ENCODE measurements around the gene ACSS1. TPM values are rescaled to one million over a fixed set of nuclear protein-coding genes. Genes with fewer than 3 reads are reported as not detected.

ACSS1 gene
- total and polyA plus RNA-seq, 2 experiments from 2014 or later, result 1.3 to 4.1 TPM

DNA sequence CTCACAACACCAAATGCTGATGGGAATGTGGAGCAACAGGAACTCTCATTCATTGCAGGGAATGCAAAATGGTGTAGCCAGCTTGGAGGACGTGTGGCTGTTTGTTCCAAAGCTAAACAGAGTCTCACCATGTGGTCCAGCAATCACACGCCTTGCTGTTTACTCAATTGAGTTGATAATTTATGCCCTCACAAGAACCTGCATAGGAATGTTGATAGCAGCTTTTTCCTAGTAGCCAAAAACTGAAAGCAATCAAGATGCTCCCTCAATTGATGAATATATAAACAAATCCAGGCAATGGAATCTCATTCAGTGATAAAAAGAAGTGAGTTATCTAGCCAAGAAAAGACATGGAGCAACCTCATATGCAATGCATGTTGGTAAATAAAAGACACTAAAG is 39.6 kb upstream of the ACSS1 start:
- H4K20me1 ChIP-seq (replicated peaks; ENCODE audit: insufficient read depth), result no peaks in the 10 kb centered on the region
- Mint-ChIP-seq H3K27ac (no peak overlapping the region), H3K9me3 (no peaks in the 10 kb centered on the region), H3K27me3 (ENCODE audit: insufficient read depth, low read depth, poor library complexity) (no peaks in the 10 kb centered on the region), H3K4me3 (no peak overlapping the region), H3K4me1 (peaks cover 3% of the 10 kb centered on the region), H3K36me3 (ENCODE audit: low read depth) (no peaks in the 10 kb centered on the region)
- H3K9me2 ChIP-seq (ENCODE audit: insufficient read depth), result no peaks in the 10 kb centered on the region
- no peak overlapping the region for H3K4me2 ChIP-seq
- no peak overlapping the region for H3K27ac ChIP-seq (ENCODE audit: low read depth)
- H3K4me3 ChIP-seq, result no peak overlapping the region
- TF ChIP-seq CREB1 (CRISPR knock-in tag; IDR thresholded peaks at IDR 0.05; ENCODE audit: low read depth) (no peak), STAT1 (IDR thresholded peaks at IDR 0.05; ENCODE audit: unreplicated experiment) (no peak), ZNF114 (CRISPR knock-in tag; IDR thresholded peaks at IDR 0.05) (no peak)
- no peaks in the 10 kb centered on the region; the same call in 1 of the 2 replicates for H3K4me1 ChIP-seq (ENCODE audit: insufficient read depth)
- no peaks in the 10 kb centered on the region for H3K27me3 ChIP-seq (ENCODE audit: insufficient read depth)
- DNase-seq (ENCODE audit: low spot score) (no peak), ATAC-seq (no peak)
- H3K79me2 ChIP-seq (replicated peaks; ENCODE audit: insufficient read depth), result no peaks in the 10 kb centered on the region
- no peaks in the 10 kb centered on the region for H3F3A ChIP-seq (replicated peaks; ENCODE audit: low read depth)
- H3K36me3 ChIP-seq (ENCODE audit: insufficient read depth), result no peaks in the 10 kb centered on the region
- no peak overlapping the region for H2AFZ ChIP-seq

DNA sequence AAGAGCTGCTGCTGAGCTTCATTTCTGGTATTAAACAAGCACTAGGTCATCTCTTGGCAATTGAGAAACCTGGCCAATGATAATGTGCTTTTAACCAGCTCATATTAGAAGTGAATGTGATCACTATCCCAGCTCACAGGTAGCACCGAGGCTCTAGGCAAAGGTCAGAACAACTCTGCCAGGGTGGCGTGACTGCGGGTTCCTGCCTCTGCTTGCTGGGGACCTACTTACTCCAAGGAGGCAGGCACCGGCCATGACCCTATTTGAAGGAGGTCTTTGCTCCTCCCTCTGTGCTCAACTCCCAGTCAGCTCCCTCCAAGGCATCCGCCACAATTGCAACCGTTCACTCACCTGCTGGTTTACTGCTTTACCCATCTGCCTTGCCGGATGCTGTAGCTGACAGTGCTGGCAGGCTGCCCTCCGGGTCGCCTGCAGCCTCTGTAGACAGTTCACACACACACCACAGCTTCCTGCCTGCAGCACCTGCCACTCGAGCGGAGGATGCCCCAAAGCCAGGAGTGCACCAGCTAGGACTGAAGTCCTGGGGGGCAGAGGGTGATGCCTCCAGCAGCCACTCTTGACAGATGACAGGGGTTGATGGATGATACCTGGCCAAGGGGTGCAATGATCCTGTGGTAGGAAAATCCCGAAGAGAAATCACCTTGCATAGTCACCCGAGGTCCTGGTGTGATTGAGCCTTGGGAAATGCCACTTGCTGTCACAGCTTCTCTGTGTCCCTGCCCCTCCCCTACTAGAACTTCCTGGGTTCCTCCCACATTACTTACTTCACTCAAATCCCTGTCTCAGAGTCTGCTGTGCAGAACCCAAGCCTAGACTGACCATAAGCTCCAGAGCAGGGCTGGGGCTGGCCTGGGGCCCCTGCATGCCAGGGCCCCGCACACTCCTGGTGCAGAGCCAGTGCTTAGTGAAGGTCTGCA is 32.8 kb upstream of the ACSS1 start:
- H3K27ac Mint-ChIP-seq, result no peak overlapping the region
- no peaks in the 10 kb centered on the region for H3K9me2 ChIP-seq (ENCODE audit: insufficient read depth)
- TF ChIP-seq CREB1 (CRISPR knock-in tag; IDR thresholded peaks at IDR 0.05; ENCODE audit: low read depth) (no peak), ZNF331 (CRISPR knock-in tag; IDR thresholded peaks at IDR 0.05; ENCODE audit: low read depth) (no peak), STAT1 (IDR thresholded peaks at IDR 0.05; ENCODE audit: unreplicated experiment) (no peak), ZNF114 (CRISPR knock-in tag; IDR thresholded peaks at IDR 0.05) (no peak), EZH2phosphoT487 (IDR thresholded peaks at IDR 0.05; ENCODE audit: unreplicated experiment) (no peak), JUNB (IDR thresholded peaks at IDR 0.05; ENCODE audit: unreplicated experiment) (no peak)
- TF ChIP-seq, protein P1, sequence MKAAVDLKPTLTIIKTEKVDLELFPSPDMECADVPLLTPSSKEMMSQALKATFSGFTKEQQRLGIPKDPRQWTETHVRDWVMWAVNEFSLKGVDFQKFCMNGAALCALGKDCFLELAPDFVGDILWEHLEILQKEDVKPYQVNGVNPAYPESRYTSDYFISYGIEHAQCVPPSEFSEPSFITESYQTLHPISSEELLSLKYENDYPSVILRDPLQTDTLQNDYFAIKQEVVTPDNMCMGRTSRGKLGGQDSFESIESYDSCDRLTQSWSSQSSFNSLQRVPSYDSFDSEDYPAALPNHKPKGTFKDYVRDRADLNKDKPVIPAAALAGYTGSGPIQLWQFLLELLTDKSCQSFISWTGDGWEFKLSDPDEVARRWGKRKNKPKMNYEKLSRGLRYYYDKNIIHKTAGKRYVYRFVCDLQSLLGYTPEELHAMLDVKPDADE (IDR thresholded peaks at IDR 0.05), result no peak
- TF ChIP-seq, protein P2, sequence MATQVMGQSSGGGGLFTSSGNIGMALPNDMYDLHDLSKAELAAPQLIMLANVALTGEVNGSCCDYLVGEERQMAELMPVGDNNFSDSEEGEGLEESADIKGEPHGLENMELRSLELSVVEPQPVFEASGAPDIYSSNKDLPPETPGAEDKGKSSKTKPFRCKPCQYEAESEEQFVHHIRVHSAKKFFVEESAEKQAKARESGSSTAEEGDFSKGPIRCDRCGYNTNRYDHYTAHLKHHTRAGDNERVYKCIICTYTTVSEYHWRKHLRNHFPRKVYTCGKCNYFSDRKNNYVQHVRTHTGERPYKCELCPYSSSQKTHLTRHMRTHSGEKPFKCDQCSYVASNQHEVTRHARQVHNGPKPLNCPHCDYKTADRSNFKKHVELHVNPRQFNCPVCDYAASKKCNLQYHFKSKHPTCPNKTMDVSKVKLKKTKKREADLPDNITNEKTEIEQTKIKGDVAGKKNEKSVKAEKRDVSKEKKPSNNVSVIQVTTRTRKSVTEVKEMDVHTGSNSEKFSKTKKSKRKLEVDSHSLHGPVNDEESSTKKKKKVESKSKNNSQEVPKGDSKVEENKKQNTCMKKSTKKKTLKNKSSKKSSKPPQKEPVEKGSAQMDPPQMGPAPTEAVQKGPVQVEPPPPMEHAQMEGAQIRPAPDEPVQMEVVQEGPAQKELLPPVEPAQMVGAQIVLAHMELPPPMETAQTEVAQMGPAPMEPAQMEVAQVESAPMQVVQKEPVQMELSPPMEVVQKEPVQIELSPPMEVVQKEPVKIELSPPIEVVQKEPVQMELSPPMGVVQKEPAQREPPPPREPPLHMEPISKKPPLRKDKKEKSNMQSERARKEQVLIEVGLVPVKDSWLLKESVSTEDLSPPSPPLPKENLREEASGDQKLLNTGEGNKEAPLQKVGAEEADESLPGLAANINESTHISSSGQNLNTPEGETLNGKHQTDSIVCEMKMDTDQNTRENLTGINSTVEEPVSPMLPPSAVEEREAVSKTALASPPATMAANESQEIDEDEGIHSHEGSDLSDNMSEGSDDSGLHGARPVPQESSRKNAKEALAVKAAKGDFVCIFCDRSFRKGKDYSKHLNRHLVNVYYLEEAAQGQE (IDR thresholded peaks at IDR 0.05; ENCODE audit: unreplicated experiment), result no peak
- TF ChIP-seq, protein P3, sequence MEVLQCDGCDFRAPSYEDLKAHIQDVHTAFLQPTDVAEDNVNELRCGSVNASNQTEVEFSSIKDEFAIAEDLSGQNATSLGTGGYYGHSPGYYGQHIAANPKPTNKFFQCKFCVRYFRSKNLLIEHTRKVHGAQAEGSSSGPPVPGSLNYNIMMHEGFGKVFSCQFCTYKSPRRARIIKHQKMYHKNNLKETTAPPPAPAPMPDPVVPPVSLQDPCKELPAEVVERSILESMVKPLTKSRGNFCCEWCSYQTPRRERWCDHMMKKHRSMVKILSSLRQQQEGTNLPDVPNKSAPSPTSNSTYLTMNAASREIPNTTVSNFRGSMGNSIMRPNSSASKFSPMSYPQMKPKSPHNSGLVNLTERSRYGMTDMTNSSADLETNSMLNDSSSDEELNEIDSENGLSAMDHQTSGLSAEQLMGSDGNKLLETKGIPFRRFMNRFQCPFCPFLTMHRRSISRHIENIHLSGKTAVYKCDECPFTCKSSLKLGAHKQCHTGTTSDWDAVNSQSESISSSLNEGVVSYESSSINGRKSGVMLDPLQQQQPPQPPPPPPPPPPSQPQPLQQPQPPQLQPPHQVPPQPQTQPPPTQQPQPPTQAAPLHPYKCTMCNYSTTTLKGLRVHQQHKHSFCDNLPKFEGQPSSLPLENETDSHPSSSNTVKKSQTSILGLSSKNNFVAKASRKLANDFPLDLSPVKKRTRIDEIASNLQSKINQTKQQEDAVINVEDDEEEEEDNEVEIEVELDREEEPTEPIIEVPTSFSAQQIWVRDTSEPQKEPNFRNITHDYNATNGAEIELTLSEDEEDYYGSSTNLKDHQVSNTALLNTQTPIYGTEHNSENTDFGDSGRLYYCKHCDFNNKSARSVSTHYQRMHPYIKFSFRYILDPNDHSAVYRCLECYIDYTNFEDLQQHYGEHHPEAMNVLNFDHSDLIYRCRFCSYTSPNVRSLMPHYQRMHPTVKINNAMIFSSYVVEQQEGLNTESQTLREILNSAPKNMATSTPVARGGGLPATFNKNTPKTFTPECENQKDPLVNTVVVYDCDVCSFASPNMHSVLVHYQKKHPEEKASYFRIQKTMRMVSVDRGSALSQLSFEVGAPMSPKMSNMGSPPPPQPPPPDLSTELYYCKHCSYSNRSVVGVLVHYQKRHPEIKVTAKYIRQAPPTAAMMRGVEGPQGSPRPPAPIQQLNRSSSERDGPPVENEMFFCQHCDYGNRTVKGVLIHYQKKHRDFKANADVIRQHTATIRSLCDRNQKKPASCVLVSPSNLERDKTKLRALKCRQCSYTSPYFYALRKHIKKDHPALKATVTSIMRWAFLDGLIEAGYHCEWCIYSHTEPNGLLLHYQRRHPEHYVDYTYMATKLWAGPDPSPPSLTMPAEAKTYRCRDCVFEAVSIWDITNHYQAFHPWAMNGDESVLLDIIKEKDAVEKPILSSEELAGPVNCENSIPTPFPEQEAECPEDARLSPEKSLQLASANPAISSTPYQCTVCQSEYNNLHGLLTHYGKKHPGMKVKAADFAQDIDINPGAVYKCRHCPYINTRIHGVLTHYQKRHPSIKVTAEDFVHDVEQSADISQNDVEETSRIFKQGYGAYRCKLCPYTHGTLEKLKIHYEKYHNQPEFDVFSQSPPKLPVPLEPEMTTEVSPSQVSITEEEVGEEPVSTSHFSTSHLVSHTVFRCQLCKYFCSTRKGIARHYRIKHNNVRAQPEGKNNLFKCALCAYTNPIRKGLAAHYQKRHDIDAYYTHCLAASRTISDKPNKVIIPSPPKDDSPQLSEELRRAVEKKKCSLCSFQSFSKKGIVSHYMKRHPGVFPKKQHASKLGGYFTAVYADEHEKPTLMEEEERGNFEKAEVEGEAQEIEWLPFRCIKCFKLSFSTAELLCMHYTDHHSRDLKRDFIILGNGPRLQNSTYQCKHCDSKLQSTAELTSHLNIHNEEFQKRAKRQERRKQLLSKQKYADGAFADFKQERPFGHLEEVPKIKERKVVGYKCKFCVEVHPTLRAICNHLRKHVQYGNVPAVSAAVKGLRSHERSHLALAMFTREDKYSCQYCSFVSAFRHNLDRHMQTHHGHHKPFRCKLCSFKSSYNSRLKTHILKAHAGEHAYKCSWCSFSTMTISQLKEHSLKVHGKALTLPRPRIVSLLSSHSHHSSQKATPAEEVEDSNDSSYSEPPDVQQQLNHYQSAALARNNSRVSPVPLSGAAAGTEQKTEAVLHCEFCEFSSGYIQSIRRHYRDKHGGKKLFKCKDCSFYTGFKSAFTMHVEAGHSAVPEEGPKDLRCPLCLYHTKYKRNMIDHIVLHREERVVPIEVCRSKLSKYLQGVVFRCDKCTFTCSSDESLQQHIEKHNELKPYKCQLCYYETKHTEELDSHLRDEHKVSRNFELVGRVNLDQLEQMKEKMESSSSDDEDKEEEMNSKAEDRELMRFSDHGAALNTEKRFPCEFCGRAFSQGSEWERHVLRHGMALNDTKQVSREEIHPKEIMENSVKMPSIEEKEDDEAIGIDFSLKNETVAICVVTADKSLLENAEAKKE (CRISPR knock-in tag; IDR thresholded peaks at IDR 0.05), result no peak

More for the DNA sequence above, 32.8 kb upstream of the ACSS1 start:
- no peak overlapping the region for H3K4me3 Mint-ChIP-seq
- H3K9me3 Mint-ChIP-seq, result no peaks in the 10 kb centered on the region; the same call in 2 of the 3 replicates
- Histone ChIP-seq H3K36me3 (ENCODE audit: insufficient read depth) (no peaks in the 10 kb centered on the region), H2AFZ (no peak overlapping the region), H4K20me1 (replicated peaks; ENCODE audit: insufficient read depth) (no peaks in the 10 kb centered on the region), H3K79me2 (replicated peaks; ENCODE audit: insufficient read depth) (no peaks in the 10 kb centered on the region), H3K27ac (ENCODE audit: low read depth) (no peak overlapping the region), H3K4me3 (no peak overlapping the region), H3F3A (replicated peaks; ENCODE audit: low read depth) (no peaks in the 10 kb centered on the region), H3K27me3 (ENCODE audit: insufficient read depth) (peaks cover 24% of the 10 kb centered on the region), H3K4me1 (ENCODE audit: insufficient read depth) (peaks cover 5% of the 10 kb centered on the region), H3K4me2 (no peak overlapping the region)
- no peaks in the 10 kb centered on the region for H3K36me3 Mint-ChIP-seq (ENCODE audit: low read depth)
- no peak; the same call in 1 of the 3 replicates for ATAC-seq
- peaks cover 28% of the 10 kb centered on the region for H3K27me3 Mint-ChIP-seq (ENCODE audit: insufficient read depth, low read depth, poor library complexity)
- DNase-seq (ENCODE audit: low spot score), result no peak
- peaks cover 21% of the 10 kb centered on the region for H3K4me1 Mint-ChIP-seq
